ENCODE results near the gene FLNB. TPM values are rescaled to one million over a fixed set of nuclear protein-coding genes. Genes with fewer than 3 reads are reported as not detected.

The FLNB gene
- total and polyA plus RNA-seq, 9 of the 15 experiments (the other 6 are each of a cell fraction or from before 2014, with no cell fraction given), result 9.4 to 48.1 (median 25.6) TPM

DNA sequence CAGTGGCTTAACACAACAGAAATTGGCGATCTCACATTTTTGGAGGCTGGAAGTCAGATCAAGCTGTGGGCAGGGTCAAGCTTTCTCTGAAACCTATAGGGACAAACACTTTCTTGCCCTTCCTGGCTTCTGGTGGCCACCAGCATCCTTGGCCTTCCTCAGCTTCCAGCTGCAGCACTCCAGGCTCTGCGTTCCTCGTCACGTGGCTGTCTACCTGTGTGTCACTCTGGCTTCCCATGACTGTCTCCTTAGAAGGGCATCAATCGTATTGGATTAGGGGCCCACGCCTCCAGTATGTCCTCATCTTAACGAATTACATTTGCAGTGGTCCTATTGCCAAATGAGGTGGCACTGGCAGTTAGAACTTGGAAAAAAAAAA, 176.7 kb downstream of the FLNB start (continued):
- TF ChIP-seq, protein P1, sequence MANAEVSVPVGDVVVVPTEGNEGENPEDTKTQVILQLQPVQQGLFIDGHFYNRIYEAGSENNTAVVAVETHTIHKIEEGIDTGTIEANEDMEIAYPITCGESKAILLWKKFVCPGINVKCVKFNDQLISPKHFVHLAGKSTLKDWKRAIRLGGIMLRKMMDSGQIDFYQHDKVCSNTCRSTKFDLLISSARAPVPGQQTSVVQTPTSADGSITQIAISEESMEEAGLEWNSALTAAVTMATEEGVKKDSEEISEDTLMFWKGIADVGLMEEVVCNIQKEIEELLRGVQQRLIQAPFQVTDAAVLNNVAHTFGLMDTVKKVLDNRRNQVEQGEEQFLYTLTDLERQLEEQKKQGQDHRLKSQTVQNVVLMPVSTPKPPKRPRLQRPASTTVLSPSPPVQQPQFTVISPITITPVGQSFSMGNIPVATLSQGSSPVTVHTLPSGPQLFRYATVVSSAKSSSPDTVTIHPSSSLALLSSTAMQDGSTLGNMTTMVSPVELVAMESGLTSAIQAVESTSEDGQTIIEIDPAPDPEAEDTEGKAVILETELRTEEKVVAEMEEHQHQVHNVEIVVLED (CRISPR knock-in tag; IDR thresholded peaks at IDR 0.05), result no peak

DNA sequence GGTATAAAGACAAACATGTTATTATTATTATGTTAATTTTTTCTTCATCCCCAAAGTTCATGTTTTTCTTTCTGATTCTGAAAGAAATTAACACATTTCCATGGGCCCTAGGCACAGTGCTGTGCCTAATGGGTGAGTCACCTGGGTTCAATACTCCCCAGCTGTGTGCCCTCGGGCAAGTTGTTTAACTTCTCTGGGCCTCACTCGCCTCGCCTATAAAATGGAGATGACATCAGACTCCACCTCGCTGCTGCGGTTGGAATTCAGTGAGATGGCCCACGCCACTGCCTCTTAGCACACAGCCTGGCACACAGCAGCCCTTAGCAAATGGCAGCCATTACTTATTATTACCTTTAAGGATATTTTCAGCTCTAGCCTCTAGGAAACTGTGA, 179.9 kb downstream of the FLNB start:
- H3K79me2 ChIP-seq (ENCODE audit: control insufficient read depth, insufficient read depth, low read length), result no peaks in the 10 kb centered on the region
- FAIRE-seq (no peak), ATAC-seq (no peak), DNase-seq (ENCODE audit: extremely low read depth in 1 of 4, low spot score in 3 of 4) (no peak)
- H3K27ac ChIP-seq (ENCODE audit: extremely low read depth, low read depth, low read length), result no peak overlapping the region
- BruUV-seq (replicated peaks), result no TSS peak
- ChIA-PET CTCF (ENCODE audit: low intra/inter-chr PET ratio) (interaction anchor here (1.2 to 3.2 kb wide), 5 partner anchors 29 to 442 kb away, joined by 3 to 27 read pairs (median 4); no protein-coding TSS in a partner anchor), POLR2A (no interaction called here)
- H3K9me1 ChIP-seq (ENCODE audit: control insufficient read depth, insufficient read depth, low read length), result no peaks in the 10 kb centered on the region
- no peaks in the 10 kb centered on the region for H3K9me3 ChIP-seq (replicated peaks; ENCODE audit: control insufficient read depth, insufficient read depth, low read depth, low read length)
- no peak overlapping the region for H3K9ac ChIP-seq (ENCODE audit: insufficient read depth in 1 of 2, low read depth in 2 of 2, low read length in 2 of 2)
- in situ Hi-C loops (cut with MboI), result loop anchor here (5.0 to 10.0 kb wide), 3 partner anchors 119 to 347 kb away; partner anchors contain the start of genes ACOX2, HTD2 and RPP14
- H2AFZ ChIP-seq (ENCODE audit: low read depth, low read length), result no peak overlapping the region
- H3K4me1 ChIP-seq (replicated peaks in 1 of 2; ENCODE audit: control insufficient read depth in 2 of 2, insufficient read depth in 2 of 2, low read length in 2 of 2), result peaks cover 4 to 16% of the 10 kb centered on the region in 2 experiments
- no peak overlapping the region for H3K4me2 ChIP-seq (ENCODE audit: insufficient read depth, low read length)
- H3K36me3 ChIP-seq (ENCODE audit: control insufficient read depth, insufficient read depth, low read length), result no peaks in the 10 kb centered on the region
- intact Hi-C loops (cut with micrococcal nuclease), result loop anchor here (5.0 kb wide), 1 partner anchor 344 kb away; no protein-coding TSS in a partner anchor
- no peaks in the 10 kb centered on the region for H4K20me1 ChIP-seq (replicated peaks; ENCODE audit: control insufficient read depth, insufficient read depth, low read length)
- 23% methylated on average over 6 of the region's 6 CpGs for WGBS (ENCODE audit: insufficient coverage, low coverage, missing lambda C conversion rate)
- no peaks in the 10 kb centered on the region for H3K27me3 ChIP-seq (ENCODE audit: control insufficient read depth in 2 of 2, insufficient read depth in 2 of 2, low read length in 2 of 2)
- no peak overlapping the region for H3K4me3 ChIP-seq
- TF ChIP-seq, protein P2, sequence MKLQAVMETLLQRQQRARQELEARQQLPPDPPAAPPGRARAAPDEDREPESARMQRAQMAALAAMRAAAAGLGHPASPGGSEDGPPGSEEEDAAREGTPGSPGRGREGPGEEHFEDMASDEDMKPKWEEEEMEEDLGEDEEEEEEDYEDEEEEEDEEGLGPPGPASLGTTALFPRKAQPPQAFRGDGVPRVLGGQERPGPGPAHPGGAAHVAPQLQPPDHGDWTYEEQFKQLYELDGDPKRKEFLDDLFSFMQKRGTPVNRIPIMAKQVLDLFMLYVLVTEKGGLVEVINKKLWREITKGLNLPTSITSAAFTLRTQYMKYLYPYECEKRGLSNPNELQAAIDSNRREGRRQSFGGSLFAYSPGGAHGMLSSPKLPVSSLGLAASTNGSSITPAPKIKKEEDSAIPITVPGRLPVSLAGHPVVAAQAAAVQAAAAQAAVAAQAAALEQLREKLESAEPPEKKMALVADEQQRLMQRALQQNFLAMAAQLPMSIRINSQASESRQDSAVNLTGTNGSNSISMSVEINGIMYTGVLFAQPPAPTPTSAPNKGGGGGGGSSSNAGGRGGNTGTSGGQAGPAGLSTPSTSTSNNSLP (IDR thresholded peaks at IDR 0.05; ENCODE audit: borderline replicate concordance, low read depth, low read length), result no peak
- TF ChIP-seq, protein P3, sequence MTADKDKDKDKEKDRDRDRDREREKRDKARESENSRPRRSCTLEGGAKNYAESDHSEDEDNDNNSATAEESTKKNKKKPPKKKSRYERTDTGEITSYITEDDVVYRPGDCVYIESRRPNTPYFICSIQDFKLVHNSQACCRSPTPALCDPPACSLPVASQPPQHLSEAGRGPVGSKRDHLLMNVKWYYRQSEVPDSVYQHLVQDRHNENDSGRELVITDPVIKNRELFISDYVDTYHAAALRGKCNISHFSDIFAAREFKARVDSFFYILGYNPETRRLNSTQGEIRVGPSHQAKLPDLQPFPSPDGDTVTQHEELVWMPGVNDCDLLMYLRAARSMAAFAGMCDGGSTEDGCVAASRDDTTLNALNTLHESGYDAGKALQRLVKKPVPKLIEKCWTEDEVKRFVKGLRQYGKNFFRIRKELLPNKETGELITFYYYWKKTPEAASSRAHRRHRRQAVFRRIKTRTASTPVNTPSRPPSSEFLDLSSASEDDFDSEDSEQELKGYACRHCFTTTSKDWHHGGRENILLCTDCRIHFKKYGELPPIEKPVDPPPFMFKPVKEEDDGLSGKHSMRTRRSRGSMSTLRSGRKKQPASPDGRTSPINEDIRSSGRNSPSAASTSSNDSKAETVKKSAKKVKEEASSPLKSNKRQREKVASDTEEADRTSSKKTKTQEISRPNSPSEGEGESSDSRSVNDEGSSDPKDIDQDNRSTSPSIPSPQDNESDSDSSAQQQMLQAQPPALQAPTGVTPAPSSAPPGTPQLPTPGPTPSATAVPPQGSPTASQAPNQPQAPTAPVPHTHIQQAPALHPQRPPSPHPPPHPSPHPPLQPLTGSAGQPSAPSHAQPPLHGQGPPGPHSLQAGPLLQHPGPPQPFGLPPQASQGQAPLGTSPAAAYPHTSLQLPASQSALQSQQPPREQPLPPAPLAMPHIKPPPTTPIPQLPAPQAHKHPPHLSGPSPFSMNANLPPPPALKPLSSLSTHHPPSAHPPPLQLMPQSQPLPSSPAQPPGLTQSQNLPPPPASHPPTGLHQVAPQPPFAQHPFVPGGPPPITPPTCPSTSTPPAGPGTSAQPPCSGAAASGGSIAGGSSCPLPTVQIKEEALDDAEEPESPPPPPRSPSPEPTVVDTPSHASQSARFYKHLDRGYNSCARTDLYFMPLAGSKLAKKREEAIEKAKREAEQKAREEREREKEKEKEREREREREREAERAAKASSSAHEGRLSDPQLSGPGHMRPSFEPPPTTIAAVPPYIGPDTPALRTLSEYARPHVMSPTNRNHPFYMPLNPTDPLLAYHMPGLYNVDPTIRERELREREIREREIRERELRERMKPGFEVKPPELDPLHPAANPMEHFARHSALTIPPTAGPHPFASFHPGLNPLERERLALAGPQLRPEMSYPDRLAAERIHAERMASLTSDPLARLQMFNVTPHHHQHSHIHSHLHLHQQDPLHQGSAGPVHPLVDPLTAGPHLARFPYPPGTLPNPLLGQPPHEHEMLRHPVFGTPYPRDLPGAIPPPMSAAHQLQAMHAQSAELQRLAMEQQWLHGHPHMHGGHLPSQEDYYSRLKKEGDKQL (CRISPR knock-in tag; IDR thresholded peaks at IDR 0.05; ENCODE audit: borderline replicate concordance), result no peak
- TF ChIP-seq ETV6 (IDR thresholded peaks at IDR 0.05; ENCODE audit: borderline replicate concordance in 1 of 2, low read depth in 2 of 2, low read length in 1 of 2), result no peak
- TF ChIP-seq ETV6 (CRISPR knock-in tag; IDR thresholded peaks at IDR 0.05; ENCODE audit: borderline replicate concordance), result no peak
- no peak for TF ChIP-seq PTBP1 (IDR thresholded peaks at IDR 0.05; ENCODE audit: low read depth, low read length)
- no peak for TF ChIP-seq NEUROD1 (IDR thresholded peaks at IDR 0.05; ENCODE audit: borderline replicate concordance, low read depth, low read length, partially characterized antibody)
- no peak for TF ChIP-seq SOX6 (IDR thresholded peaks at IDR 0.05)
- TF ChIP-seq, protein P4, sequence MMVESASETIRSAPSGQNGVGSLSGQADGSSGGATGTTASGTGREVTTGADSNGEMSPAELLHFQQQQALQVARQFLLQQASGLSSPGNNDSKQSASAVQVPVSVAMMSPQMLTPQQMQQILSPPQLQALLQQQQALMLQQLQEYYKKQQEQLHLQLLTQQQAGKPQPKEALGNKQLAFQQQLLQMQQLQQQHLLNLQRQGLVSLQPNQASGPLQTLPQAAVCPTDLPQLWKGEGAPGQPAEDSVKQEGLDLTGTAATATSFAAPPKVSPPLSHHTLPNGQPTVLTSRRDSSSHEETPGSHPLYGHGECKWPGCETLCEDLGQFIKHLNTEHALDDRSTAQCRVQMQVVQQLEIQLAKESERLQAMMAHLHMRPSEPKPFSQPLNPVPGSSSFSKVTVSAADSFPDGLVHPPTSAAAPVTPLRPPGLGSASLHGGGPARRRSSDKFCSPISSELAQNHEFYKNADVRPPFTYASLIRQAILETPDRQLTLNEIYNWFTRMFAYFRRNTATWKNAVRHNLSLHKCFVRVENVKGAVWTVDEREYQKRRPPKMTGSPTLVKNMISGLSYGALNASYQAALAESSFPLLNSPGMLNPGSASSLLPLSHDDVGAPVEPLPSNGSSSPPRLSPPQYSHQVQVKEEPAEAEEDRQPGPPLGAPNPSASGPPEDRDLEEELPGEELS (CRISPR knock-in tag; IDR thresholded peaks at IDR 0.05; ENCODE audit: borderline replicate concordance), result no peak

Measured in K562 (cell line).